ENCODE results near the gene PIGS. TPM values are rescaled to one million over a fixed set of nuclear protein-coding genes. Genes with fewer than 3 reads are reported as not detected.
"Not testable (repeated sequence)": the region's sequence is repeated elsewhere in the genome, so short reads cannot be mapped to it uniquely, and the experiment has no call there.

PIGS gene
- total RNA-seq, result 10 to 100 TPM; 51.3 to 51.4 TPM
- polyA plus RNA-seq, result 10 to 100 TPM; 36.7 to 48.1 (median 42.0) TPM
- total RNA-seq, result 33.0 to 48.0 (median 41.9) reads per million in 6 experiments

- ATAC-seq (peak; percentile 96 to 97), DNase-seq (peak; percentile 80 to 94 (median 85))
- no peaks in the 10 kb centered on the region for H3K27me3 Mint-ChIP-seq
- H3K9me3 Mint-ChIP-seq, result no peaks in the 10 kb centered on the region
- H3K4me1 Mint-ChIP-seq, result peaks cover 41 to 72% (median 64%) of the 10 kb centered on the region in 4 donors
- H3K36me3 Mint-ChIP-seq, result peaks cover 0 to 26% (median 2%) of the 10 kb centered on the region in 3 donors
- peak within 1 kb of the TSS; percentile 88 to 98 (median 96) for H3K27ac Mint-ChIP-seq
- peak within 1 kb of the TSS; percentile 91 to 98 (median 95) for H3K4me3 Mint-ChIP-seq
- POLR2A ChIA-PET, result interaction anchor here (0.8 to 9.0 kb wide), 14 partner anchors 8 to 1189 kb away, joined by 3 to 81 read pairs (median 4); partner anchors contain the start of genes BLTP2, NUFIP2, RPL23A and SPAG5
These were observed at the start of gene PIGS for GRCh38 chr17:28571361-28572122. PIGS (minus strand) TSS chr17:28571524; CDS start chr17:28571496, 28 bp downstream.

GRCh38 chr17:28620010-28620409 is 48.7 kb upstream of the PIGS start:
- Mint-ChIP-seq H3K4me3 (no peak overlapping the region), H3K27me3 (no peaks in the 10 kb centered on the region), H3K36me3 (peaks cover 12 to 100% (median 43%) of the 10 kb centered on the region in 3 donors), H3K27ac (peak overlapping the region in 1 of 10 donors; percentile 70), H3K9me3 (no peaks in the 10 kb centered on the region), H3K4me1 (peaks cover 0 to 4% (median 2%) of the 10 kb centered on the region in 4 donors)
- ATAC-seq (no peak), DNase-seq (no peak)
- POLR2A ChIA-PET, result no interaction called here

GRCh38 chr17:28618464-28618863 is 47.1 kb upstream of the PIGS start:
- Mint-ChIP-seq H3K27me3 (no peaks in the 10 kb centered on the region), H3K4me3 (no peak overlapping the region), H3K27ac (no peak overlapping the region), H3K4me1 (peaks cover 0 to 8% (median 3%) of the 10 kb centered on the region in 4 donors), H3K36me3 (peaks cover 12 to 97% (median 39%) of the 10 kb centered on the region in 3 donors), H3K9me3 (no peaks in the 10 kb centered on the region)
- no peak for DNase-seq
- POLR2A ChIA-PET, result no interaction called here
- ATAC-seq, result no peak

- POLR2A ChIA-PET, result interaction anchor here (0.5 to 0.6 kb wide), 2 partner anchors 31 to 45 kb away, joined by 3 read pairs; partner anchors contain the start of genes SDF2 and SUPT6H
These were observed 45.0 kb upstream of the PIGS start for GRCh38 chr17:28616281-28616680.

GRCh38 chr17:28615260-28615940 is 44.1 kb upstream of the PIGS start:
- POLR2A ChIA-PET, result no interaction called here
- ATAC-seq (no peak), DNase-seq (no peak)
- Mint-ChIP-seq H3K36me3 (peaks cover 6 to 68% (median 18%) of the 10 kb centered on the region in 3 donors), H3K4me3 (no peak overlapping the region), H3K27me3 (no peaks in the 10 kb centered on the region), H3K9me3 (no peaks in the 10 kb centered on the region), H3K27ac (no peak overlapping the region), H3K4me1 (peaks cover 0 to 18% (median 7%) of the 10 kb centered on the region in 4 donors)

More at GRCh38 chr17:28616281-28616680, 45.0 kb upstream of the PIGS start:
- Mint-ChIP-seq H3K27me3 (no peaks in the 10 kb centered on the region), H3K36me3 (peaks cover 6 to 75% (median 26%) of the 10 kb centered on the region in 3 donors), H3K9me3 (no peaks in the 10 kb centered on the region), H3K4me3 (no peak overlapping the region), H3K27ac (no peak overlapping the region), H3K4me1 (peaks cover 0 to 18% (median 8%) of the 10 kb centered on the region in 4 donors)
- DNase-seq (no peak), ATAC-seq (no peak)

GRCh38 chr17:28613931-28614381 is 42.6 kb upstream of the PIGS start, which contains the start of gene RSKR:
RSKR (minus strand) TSS chr17:28614185; CDS start chr17:28614161, 24 bp downstream.
- Mint-ChIP-seq H3K27me3 (no peaks in the 10 kb centered on the region), H3K9me3 (no peaks in the 10 kb centered on the region), H3K4me3 (no peak within 1 kb of the TSS), H3K36me3 (peaks cover 6 to 60% (median 18%) of the 10 kb centered on the region in 3 donors), H3K4me1 (peaks cover 0 to 18% (median 8%) of the 10 kb centered on the region in 4 donors), H3K27ac (peak within 1 kb of the TSS in 5 of 10 donors; percentile 63 to 74 (median 64))
- ATAC-seq (no peak), DNase-seq (no peak)
- POLR2A ChIA-PET, result no interaction called here

GRCh38 chr17:28612936-28613872 is 41.9 kb upstream of the PIGS start:
- peak in 8 of 10 donors; percentile 7 to 71 (median 42) for DNase-seq
- H3K4me3 Mint-ChIP-seq, result no peak overlapping the region
- peak overlapping the region in 6 of 10 donors; percentile 5 to 74 (median 64) for H3K27ac Mint-ChIP-seq
- POLR2A ChIA-PET, result interaction anchor here (2.8 kb wide), 1 partner anchor 14 kb away, joined by 13 read pairs; the partner anchor contains the start of gene SPAG5
- ATAC-seq, result peak; percentile 50 to 57
- H3K9me3 Mint-ChIP-seq, result no peaks in the 10 kb centered on the region
- H3K4me1 Mint-ChIP-seq, result peaks cover 0 to 18% (median 8%) of the 10 kb centered on the region in 4 donors
- no peaks in the 10 kb centered on the region for H3K27me3 Mint-ChIP-seq
- peaks cover 6 to 53% (median 18%) of the 10 kb centered on the region in 3 donors for H3K36me3 Mint-ChIP-seq

- POLR2A ChIA-PET, result interaction anchor here (1.1 to 2.8 kb wide), 2 partner anchors 13 to 119 kb away, joined by 3 to 13 read pairs; partner anchors contain the start of gene SPAG5
- no peak for DNase-seq
- H3K27ac Mint-ChIP-seq, result peak overlapping the region in 8 of 10 donors; percentile 5 to 79 (median 59)
- H3K9me3 Mint-ChIP-seq, result no peaks in the 10 kb centered on the region
- no peak overlapping the region for H3K4me3 Mint-ChIP-seq
- no peaks in the 10 kb centered on the region for H3K27me3 Mint-ChIP-seq
- ATAC-seq, result no peak
- H3K36me3 Mint-ChIP-seq, result peaks cover 6 to 46% (median 18%) of the 10 kb centered on the region in 3 donors
- H3K4me1 Mint-ChIP-seq, result peaks cover 0 to 18% (median 8%) of the 10 kb centered on the region in 4 donors
These were observed 41.2 kb upstream of the PIGS start for GRCh38 chr17:28612531-28612930.

- Mint-ChIP-seq H3K27me3 (no peaks in the 10 kb centered on the region), H3K36me3 (peaks cover 0 to 25% (median 0%) of the 10 kb centered on the region in 3 donors), H3K27ac (peak overlapping the region in 5 of 10 donors; percentile 3 to 74 (median 27)), H3K4me3 (no peak overlapping the region), H3K4me1 (peaks cover 0 to 18% (median 8%) of the 10 kb centered on the region in 4 donors), H3K9me3 (no peaks in the 10 kb centered on the region)
- POLR2A ChIA-PET, result interaction anchor here (0.6 to 1.5 kb wide), 3 partner anchors 11 to 40 kb away, joined by 3 to 4 read pairs (median 4); partner anchors contain the start of gene PIGS
- no peak for ATAC-seq
- DNase-seq, result no peak
These were observed 39.1 kb upstream of the PIGS start for GRCh38 chr17:28610376-28610775.

GRCh38 chr17:28604031-28604430 is 32.7 kb upstream of the PIGS start:
- H3K4me3 Mint-ChIP-seq, H3K9me3 Mint-ChIP-seq, H3K27me3 Mint-ChIP-seq, POLR2A ChIA-PET, H3K36me3 Mint-ChIP-seq, ATAC-seq, DNase-seq, H3K27ac Mint-ChIP-seq: not testable (repeated sequence)
- peaks cover 6 to 11% (median 8%) of the 10 kb centered on the region in 4 donors for H3K4me1 Mint-ChIP-seq

Measured in naive thymus-derived CD8-positive, alpha-beta T cell (primary cell).